Measurements from ENCODE around the gene TSPAN9. TPM values are rescaled to one million over a fixed set of nuclear protein-coding genes. Genes with fewer than 3 reads are reported as not detected.

Gene TSPAN9
- total RNA-seq, 3 donors from 2014 or later (not counting 1 experiment from before 2014, with no cell fraction given) = 0.86 to 1.6 (median 1.1) TPM

DNA sequence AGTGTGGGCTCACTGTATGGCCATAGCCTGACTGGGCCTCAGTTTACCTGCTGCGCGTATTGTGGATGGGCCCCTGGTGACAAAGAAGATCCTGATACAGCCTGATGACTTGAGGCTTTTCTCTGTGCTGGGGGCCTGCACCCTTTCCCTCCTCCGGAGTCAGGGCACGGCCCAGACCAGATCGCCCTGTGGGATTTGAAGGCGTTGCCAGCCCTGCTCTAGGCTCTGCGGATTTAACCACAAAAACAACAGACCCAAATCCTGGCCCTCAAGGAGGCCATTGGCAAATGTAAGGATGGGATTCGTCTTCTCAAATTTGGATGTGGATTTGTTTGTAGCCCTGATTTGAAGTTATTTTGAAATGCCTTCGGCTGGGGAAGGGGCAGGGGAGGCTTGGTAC lies 195.8 kb downstream of the TSPAN9 start:
- no peak overlapping the region for H3K4me3 Mint-ChIP-seq
- no peak overlapping the region for H3K4me3 ChIP-seq (ENCODE audit: low read length)
- peaks cover 10 to 17% of the 10 kb centered on the region in 2 donors for H3K27me3 Mint-ChIP-seq (ENCODE audit: low read depth in 2 of 2)
- DNase-seq (no peak), ATAC-seq (no peak)
- no peak overlapping the region for H3K27ac ChIP-seq (ENCODE audit: low read length)
- H3K27me3 ChIP-seq (ENCODE audit: control insufficient read depth, insufficient read depth, low read length) = no peaks in the 10 kb centered on the region
- H3K9me3 ChIP-seq (ENCODE audit: control insufficient read depth, insufficient read depth, low read length) = no peaks in the 10 kb centered on the region
- no peaks in the 10 kb centered on the region for H3K9me3 Mint-ChIP-seq
- H3K36me3 Mint-ChIP-seq = no peaks in the 10 kb centered on the region
- TF ChIP-seq, protein P1, sequence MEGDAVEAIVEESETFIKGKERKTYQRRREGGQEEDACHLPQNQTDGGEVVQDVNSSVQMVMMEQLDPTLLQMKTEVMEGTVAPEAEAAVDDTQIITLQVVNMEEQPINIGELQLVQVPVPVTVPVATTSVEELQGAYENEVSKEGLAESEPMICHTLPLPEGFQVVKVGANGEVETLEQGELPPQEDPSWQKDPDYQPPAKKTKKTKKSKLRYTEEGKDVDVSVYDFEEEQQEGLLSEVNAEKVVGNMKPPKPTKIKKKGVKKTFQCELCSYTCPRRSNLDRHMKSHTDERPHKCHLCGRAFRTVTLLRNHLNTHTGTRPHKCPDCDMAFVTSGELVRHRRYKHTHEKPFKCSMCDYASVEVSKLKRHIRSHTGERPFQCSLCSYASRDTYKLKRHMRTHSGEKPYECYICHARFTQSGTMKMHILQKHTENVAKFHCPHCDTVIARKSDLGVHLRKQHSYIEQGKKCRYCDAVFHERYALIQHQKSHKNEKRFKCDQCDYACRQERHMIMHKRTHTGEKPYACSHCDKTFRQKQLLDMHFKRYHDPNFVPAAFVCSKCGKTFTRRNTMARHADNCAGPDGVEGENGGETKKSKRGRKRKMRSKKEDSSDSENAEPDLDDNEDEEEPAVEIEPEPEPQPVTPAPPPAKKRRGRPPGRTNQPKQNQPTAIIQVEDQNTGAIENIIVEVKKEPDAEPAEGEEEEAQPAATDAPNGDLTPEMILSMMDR (IDR thresholded peaks at IDR 0.05) = no peak
- H3K4me1 Mint-ChIP-seq = no peaks in the 10 kb centered on the region
- peaks cover 4% of the 10 kb centered on the region for H3K4me1 ChIP-seq (ENCODE audit: control insufficient read depth, insufficient read depth, low read length)
- intact Hi-C loops (cut with micrococcal nuclease) = no loop called here
- H3K27ac Mint-ChIP-seq = no peak overlapping the region
- 97% methylated on average over 9 of the region's 9 CpGs for WGBS (ENCODE audit: insufficient coverage)
- no peaks in the 10 kb centered on the region for H3K36me3 ChIP-seq (ENCODE audit: control insufficient read depth, insufficient read depth, low read length)

DNA sequence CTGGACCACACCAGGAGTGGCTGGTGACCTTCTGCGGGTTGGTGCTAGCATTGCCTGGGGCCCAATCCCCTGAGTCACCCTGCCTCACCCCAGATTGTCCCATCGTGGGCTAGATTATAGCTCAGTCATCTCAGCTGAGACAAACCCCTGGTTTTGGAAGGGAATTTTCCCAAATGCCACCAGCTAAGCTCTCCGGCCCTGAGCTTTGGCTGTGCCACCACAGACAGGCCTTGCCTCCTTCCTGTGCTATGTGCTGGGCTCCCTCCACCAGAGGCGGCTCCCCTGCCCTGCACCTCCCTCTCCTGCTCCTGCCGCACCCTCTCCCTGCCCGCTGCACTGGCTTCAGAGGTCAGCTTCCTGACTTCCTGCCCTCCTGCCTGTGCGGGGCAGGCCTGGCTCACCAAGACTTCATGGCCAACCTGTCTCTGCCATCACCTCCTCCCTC lies 196.3 kb downstream of the TSPAN9 start:
- H3K36me3 Mint-ChIP-seq = no peaks in the 10 kb centered on the region
- H3K9me3 ChIP-seq (ENCODE audit: control insufficient read depth, insufficient read depth, low read length) = no peaks in the 10 kb centered on the region
- no peaks in the 10 kb centered on the region for H3K9me3 Mint-ChIP-seq
- TF ChIP-seq, protein P1 (IDR thresholded peaks at IDR 0.05) = no peak
- no peaks in the 10 kb centered on the region for H3K36me3 ChIP-seq (ENCODE audit: control insufficient read depth, insufficient read depth, low read length)
- intact Hi-C loops (cut with micrococcal nuclease) = no loop called here
- H3K4me1 ChIP-seq (ENCODE audit: control insufficient read depth, insufficient read depth, low read length) = peaks cover 4% of the 10 kb centered on the region
- no peaks in the 10 kb centered on the region for H3K4me1 Mint-ChIP-seq
- ATAC-seq (no peak), DNase-seq (no peak)
- H3K27me3 ChIP-seq (ENCODE audit: control insufficient read depth, insufficient read depth, low read length) = no peaks in the 10 kb centered on the region
- H3K4me3 ChIP-seq (ENCODE audit: low read length) = no peak overlapping the region
- H3K4me3 Mint-ChIP-seq = no peak overlapping the region
- H3K27me3 Mint-ChIP-seq (ENCODE audit: low read depth in 2 of 2) = peaks cover 10 to 18% of the 10 kb centered on the region in 2 donors
- 87% methylated on average over 7 of the region's 7 CpGs for WGBS (ENCODE audit: insufficient coverage)
- no peak overlapping the region for H3K27ac ChIP-seq (ENCODE audit: low read length)
- no peak overlapping the region for H3K27ac Mint-ChIP-seq

DNA sequence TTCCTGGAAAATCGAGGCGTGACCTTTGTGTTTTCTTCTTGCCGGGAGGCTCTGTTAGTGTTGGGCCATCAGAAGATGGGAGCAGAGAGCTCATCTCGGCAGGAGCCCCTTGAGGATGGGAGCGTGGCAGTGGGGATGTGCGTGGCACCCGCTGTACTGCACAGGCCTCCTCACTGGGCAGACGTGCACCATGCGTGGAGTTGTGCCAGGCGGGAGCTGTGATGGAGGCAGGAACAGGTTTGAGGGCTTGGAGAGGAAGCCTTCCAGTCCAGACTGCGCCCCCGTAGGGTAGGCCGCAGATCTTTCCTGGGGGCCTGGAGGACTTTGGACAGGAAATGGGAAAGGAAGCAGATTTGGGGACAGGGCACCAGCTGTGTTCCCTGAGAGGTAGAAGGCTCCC lies 197.5 kb downstream of the TSPAN9 start:
- Mint-ChIP-seq H3K4me1 (no peaks in the 10 kb centered on the region), H3K4me3 (no peak overlapping the region), H3K9me3 (no peaks in the 10 kb centered on the region), H3K36me3 (no peaks in the 10 kb centered on the region), H3K27ac (no peak overlapping the region), H3K27me3 (ENCODE audit: low read depth in 2 of 2) (peaks cover 20 to 22% of the 10 kb centered on the region in 2 donors)
- DNase-seq (no peak), ATAC-seq (no peak)
- TF ChIP-seq, protein P1 (IDR thresholded peaks at IDR 0.05) = no peak
- Histone ChIP-seq H3K27me3 (ENCODE audit: control insufficient read depth, insufficient read depth, low read length) (no peaks in the 10 kb centered on the region), H3K9me3 (ENCODE audit: control insufficient read depth, insufficient read depth, low read length) (no peaks in the 10 kb centered on the region), H3K27ac (ENCODE audit: low read length) (no peak overlapping the region), H3K4me1 (ENCODE audit: control insufficient read depth, insufficient read depth, low read length) (peaks cover 4% of the 10 kb centered on the region), H3K36me3 (ENCODE audit: control insufficient read depth, insufficient read depth, low read length) (no peaks in the 10 kb centered on the region), H3K4me3 (ENCODE audit: low read length) (no peak overlapping the region)
- 80% methylated on average over 13 of the region's 13 CpGs for WGBS (ENCODE audit: insufficient coverage)
- intact Hi-C loops (cut with micrococcal nuclease) = loop anchor here (1.0 to 5.0 kb wide), 2 partner anchors 137 to 201 kb away; no protein-coding TSS in a partner anchor

Measured in natural killer cell (primary cell).